PC-9 (cell line): ENCODE results near the gene ACTR1A. TPM values are rescaled to one million over a fixed set of nuclear protein-coding genes. Genes with fewer than 3 reads are reported as not detected.
A peak's percentile ranks its signal among the peaks of the same experiment; 100 is the strongest.

Experiments
- BruUV-seq: library from RNA; stranded (reverse); fragments of 400-500 nt; replicated peaks from 2 replicates; lab custom pipeline; 2021; lab: Mats Ljungman, UMichigan
- CTCF ChIA-PET: fragments of 300-600 bp; sonication (Branson Sonifier 250); formaldehyde crosslinking; loops from one replicate; lab custom pipeline; 2022; ENCODE audit warnings: antibody characterized with exemption; lab: Charles Lee
- POLR2A ChIA-PET: fragments of 300-600 bp; sonication (Branson Sonifier 250); formaldehyde crosslinking; loops from one replicate; lab custom pipeline; 2022; ENCODE audit warnings: antibody characterized with exemption; ENCODE audit not compliant: unreplicated experiment; lab: Charles Lee
- DNase-seq, 2 experiments: peaks; one replicate each; pipeline versions ENCODE4 v3.0.0 to v3.0.0-alpha.2; 2015 to 2022; ENCODE audit warnings: mixed read lengths in 1 of 2
- H2AFZ ChIP-seq: fragments of 200-600 bp; sonication (generic); 2 replicates; pipeline ENCODE4 v1.8.1; 2017; ENCODE audit warnings: antibody characterized with exemption
- H3F3A ChIP-seq: fragments of 200-600 bp; sonication (generic); 2 replicates; pipeline ENCODE4 v1.8.1; 2017; ENCODE audit warnings: antibody characterized with exemption, mild to moderate bottlenecking, low read depth; ENCODE audit not compliant: insufficient read depth
- H3K27ac ChIP-seq: fragments of 200-600 bp; sonication (generic); 2 replicates; pipeline ENCODE4 v1.6.1; 2016; ENCODE audit warnings: mixed run types
- H3K27me3 ChIP-seq: fragments of 200-600 bp; sonication (generic); 2 replicates; pipeline ENCODE4 v1.6.1; 2016; ENCODE audit warnings: low read depth, mixed run types; ENCODE audit not compliant: insufficient read depth
- H3K36me3 ChIP-seq: fragments of 200-600 bp; sonication (generic); 2 replicates; pipeline ENCODE4 v1.6.1; 2016; ENCODE audit warnings: low read depth, mixed run types
- H3K4me1 ChIP-seq: fragments of 200-600 bp; sonication (generic); replicated peaks from 2 replicates; pipeline ENCODE4 v1.6.1; 2016; ENCODE audit warnings: mixed run types; ENCODE audit not compliant: insufficient read depth
- H3K4me2 ChIP-seq: fragments of 200-600 bp; sonication (generic); 2 replicates; pipeline ENCODE4 v1.6.1; 2017; ENCODE audit warnings: mixed run types
- H3K4me3 ChIP-seq: fragments of 200-600 bp; sonication (generic); 2 replicates; pipeline ENCODE4 v1.6.1; 2016; ENCODE audit warnings: mixed run types
- H3K79me2 ChIP-seq: fragments of 200-600 bp; sonication (generic); 2 replicates; pipeline ENCODE4 v1.6.1; 2017; ENCODE audit warnings: low read depth, mixed run types
- H3K9me2 ChIP-seq: fragments of 200-600 bp; sonication (generic); 2 replicates; pipeline ENCODE4 v1.8.1; 2017; ENCODE audit warnings: mild to moderate bottlenecking; ENCODE audit not compliant: insufficient read depth
- H3K9me3 ChIP-seq: fragments of 200-600 bp; sonication (generic); 2 replicates; pipeline ENCODE4 v1.8.1; 2016; ENCODE audit warnings: low read depth; ENCODE audit not compliant: insufficient read depth
- H4K20me1 ChIP-seq: fragments of 200-600 bp; sonication (generic); 2 replicates; pipeline ENCODE4 v1.8.1; 2017; ENCODE audit not compliant: insufficient read depth
- EZH2 ChIP-seq: fragments of 200-600 bp; sonication (generic); IDR thresholded peaks from 2 replicates; pipeline ENCODE4 v1.8.0; 2017; ENCODE audit warnings: antibody characterized with exemption, low read depth
- intact Hi-C: fragments of 100-400 bp; cut with micrococcal nuclease; formaldehyde crosslinking; loops from one replicate; pipeline ENCODE4 v1.10.0; 2022; ENCODE audit not compliant: unreplicated experiment
- total RNA-seq: library from RNA; stranded (reverse); gene quantifications from 2 replicates; pipeline ENCODE4 v1.2.3, GENCODE V29; 2021
- TF ChIP-seq, protein P1 (sequence below): fragments of 200-600 bp; sonication (generic); conservative IDR thresholded peaks from 2 replicates; pipeline ENCODE4 v1.6.1; 2017; ENCODE audit warnings: mixed run types, antibody characterized with exemption, mild to moderate bottlenecking, moderate library complexity

The ACTR1A gene
- total RNA-seq, 1 experiment from 2014 or later = 29.4 TPM

DNA sequence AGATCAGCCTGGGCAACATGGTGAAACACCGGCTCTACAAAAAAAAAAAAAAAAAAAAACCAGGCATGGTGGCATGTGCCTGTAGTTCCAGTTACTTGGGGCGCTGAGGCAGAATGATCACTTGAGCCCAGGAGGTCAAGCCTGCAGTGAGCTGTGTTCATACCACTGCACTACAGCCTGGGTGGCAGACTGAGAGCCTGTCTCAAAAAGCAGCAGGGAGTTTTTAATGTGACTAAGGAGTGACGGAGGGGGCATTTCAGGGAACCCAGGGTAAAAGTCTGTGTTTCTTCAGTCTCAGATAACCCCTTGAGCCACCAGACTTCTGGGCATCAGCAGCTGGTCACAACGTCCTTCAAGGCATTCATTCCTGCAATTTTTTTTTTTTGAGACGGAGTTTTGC lies 49.0 kb downstream of the ACTR1A start:
- Histone ChIP-seq H2AFZ (no peak overlapping the region), H3F3A (peaks cover 7% of the 10 kb centered on the region; the same call in 1 of the 2 replicates), H3K9me2 (no peaks in the 10 kb centered on the region), H3K27me3 (no peaks in the 10 kb centered on the region), H3K27ac (no peak overlapping the region), H3K4me1 (peaks cover 17% of the 10 kb centered on the region), H3K4me2 (no peak overlapping the region), H3K9me3 (no peaks in the 10 kb centered on the region), H4K20me1 (no peaks in the 10 kb centered on the region), H3K36me3 (no peaks in the 10 kb centered on the region), H3K4me3 (no peak overlapping the region), H3K79me2 (peaks cover 20% of the 10 kb centered on the region)
- TF ChIP-seq, protein P1, sequence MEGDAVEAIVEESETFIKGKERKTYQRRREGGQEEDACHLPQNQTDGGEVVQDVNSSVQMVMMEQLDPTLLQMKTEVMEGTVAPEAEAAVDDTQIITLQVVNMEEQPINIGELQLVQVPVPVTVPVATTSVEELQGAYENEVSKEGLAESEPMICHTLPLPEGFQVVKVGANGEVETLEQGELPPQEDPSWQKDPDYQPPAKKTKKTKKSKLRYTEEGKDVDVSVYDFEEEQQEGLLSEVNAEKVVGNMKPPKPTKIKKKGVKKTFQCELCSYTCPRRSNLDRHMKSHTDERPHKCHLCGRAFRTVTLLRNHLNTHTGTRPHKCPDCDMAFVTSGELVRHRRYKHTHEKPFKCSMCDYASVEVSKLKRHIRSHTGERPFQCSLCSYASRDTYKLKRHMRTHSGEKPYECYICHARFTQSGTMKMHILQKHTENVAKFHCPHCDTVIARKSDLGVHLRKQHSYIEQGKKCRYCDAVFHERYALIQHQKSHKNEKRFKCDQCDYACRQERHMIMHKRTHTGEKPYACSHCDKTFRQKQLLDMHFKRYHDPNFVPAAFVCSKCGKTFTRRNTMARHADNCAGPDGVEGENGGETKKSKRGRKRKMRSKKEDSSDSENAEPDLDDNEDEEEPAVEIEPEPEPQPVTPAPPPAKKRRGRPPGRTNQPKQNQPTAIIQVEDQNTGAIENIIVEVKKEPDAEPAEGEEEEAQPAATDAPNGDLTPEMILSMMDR = no peak
- TF ChIP-seq EZH2 = no peak
- BruUV-seq = no TSS peak
- ChIA-PET POLR2A (interaction anchor here (0.6 kb wide), 1 partner anchor 265 kb away, joined by 4 read pairs; no protein-coding TSS in a partner anchor), CTCF (interaction anchor here (0.7 kb wide), 1 partner anchor 219 kb away, joined by 12 read pairs; no protein-coding TSS in a partner anchor)
- intact Hi-C loops = no loop called here
- no peak for DNase-seq

DNA sequence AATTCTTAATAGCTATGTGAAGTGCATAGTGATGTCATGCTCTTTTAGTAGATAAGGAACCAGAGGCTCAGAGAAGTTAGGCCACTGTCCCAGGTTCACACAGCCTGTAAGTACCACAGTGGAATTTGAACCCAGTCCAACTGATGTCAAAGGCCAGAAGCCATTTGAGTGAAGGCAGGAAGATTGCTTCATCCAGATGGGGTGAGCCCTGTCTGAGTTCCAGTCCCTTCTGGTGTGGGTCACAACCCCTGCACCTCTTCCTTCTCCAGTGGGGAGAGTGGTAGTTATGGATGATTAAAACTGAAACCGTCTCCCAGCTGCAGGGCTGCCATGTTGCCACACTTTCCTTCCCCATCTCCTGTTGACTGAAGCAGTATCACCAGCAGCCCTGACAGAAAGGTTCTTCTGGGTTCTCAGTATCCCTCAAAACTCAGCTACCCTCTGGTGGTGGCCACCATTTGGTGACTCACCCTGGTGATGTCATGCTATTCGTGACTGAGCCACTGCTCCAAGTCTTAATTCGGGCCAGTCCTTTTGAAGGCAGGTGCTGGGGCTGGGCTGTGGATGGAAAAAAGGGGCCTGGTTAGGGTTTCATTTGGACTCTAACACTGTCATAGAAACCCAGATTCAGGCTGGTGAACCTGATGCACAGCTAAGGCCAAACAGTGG lies 49.7 kb downstream of the ACTR1A start:
- intact Hi-C loops = no loop called here
- TF ChIP-seq EZH2 = no peak
- TF ChIP-seq, protein P1 = no peak
- no peak overlapping the region for H3K27ac ChIP-seq

DNA sequence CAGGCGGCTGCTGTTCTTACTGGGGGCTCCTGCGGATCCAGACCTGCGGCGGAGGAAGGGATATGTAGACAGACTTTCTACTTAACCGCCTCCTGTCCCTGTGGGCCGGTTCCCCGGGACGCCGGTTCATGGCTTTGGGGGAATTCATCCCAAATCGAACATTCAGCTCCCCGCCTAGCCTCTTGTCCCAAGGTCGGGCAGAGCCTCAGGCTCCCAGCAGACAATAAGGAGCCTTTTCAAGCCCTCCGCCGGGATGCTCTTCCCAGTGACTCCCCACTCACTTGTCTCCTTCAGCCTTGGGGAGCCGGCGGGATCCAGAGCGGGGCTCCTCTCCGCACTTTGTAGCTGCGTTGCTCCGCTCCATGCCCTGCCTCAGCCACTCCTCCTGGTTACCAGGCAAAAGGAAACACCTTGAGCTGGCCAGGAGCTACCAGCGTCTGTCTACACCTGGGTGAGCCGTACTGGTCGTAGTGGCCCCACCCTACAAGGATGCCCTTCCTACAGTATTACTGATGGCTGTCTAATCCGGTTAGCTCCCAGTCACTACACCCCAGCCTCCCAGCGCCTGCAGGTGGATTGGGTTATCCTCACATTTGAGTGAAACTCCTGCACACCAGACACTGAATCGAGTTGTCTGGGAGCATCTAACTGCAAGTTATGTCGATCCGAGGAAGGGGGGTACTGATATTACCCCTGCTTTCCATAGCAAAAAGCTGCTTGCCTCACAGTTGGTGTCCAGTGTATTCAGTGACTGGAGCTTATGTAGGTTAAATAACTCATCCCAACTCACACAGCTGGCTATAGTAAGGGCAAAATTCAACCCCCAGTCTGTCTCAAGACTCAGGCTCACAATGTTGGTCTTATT lies 51.2 kb downstream of the ACTR1A start, which contains the start of gene C10orf95:
TSS of gene C10orf95 (minus strand) at position 439 of the 865 bp plus-strand sequence. CDS start 450 bp downstream, outside the sequence.
- Histone ChIP-seq H3K9me2 (no peaks in the 10 kb centered on the region), H3K4me3 (peak within 1 kb of the TSS; percentile 77), H3F3A (peaks cover 7% of the 10 kb centered on the region; the same call in 1 of the 2 replicates), H3K79me2 (peaks cover 20% of the 10 kb centered on the region), H3K4me2 (peak within 1 kb of the TSS; percentile 78), H3K36me3 (no peaks in the 10 kb centered on the region), H4K20me1 (no peaks in the 10 kb centered on the region), H3K4me1 (peaks cover 17% of the 10 kb centered on the region), H3K27ac (no peak within 1 kb of the TSS), H2AFZ (peak within 1 kb of the TSS; percentile 75), H3K27me3 (no peaks in the 10 kb centered on the region), H3K9me3 (no peaks in the 10 kb centered on the region)
- intact Hi-C loops = no loop called here
- peak; percentile 13 to 42 for DNase-seq
- POLR2A ChIA-PET = interaction anchor here (0.5 to 0.6 kb wide), 2 partner anchors 10 to 31 kb away, joined by 3 to 10 read pairs; partner anchors contain the start of gene FBXL15
- CTCF ChIA-PET = no interaction called here
- no TSS peak for BruUV-seq
- no peak for TF ChIP-seq EZH2
- TF ChIP-seq, protein P1 = no peak

More for the DNA sequence above, 49.7 kb downstream of the ACTR1A start:
- no TSS peak for BruUV-seq
- H4K20me1 ChIP-seq = no peaks in the 10 kb centered on the region
- H3K27me3 ChIP-seq = no peaks in the 10 kb centered on the region
- no peaks in the 10 kb centered on the region for H3K9me2 ChIP-seq
- ChIA-PET POLR2A (interaction anchor here (0.6 kb wide), 1 partner anchor 264 kb away, joined by 4 read pairs; no protein-coding TSS in a partner anchor), CTCF (interaction anchor here (0.7 kb wide), 2 partner anchors 57 to 219 kb away, joined by 12 read pairs; partner anchors contain the start of gene NFKB2)
- peak; percentile 8 to 43 for DNase-seq
- H3K36me3 ChIP-seq = no peaks in the 10 kb centered on the region
- no peak overlapping the region for H2AFZ ChIP-seq
- peaks cover 7% of the 10 kb centered on the region; the same call in 1 of the 2 replicates for H3F3A ChIP-seq
- no peaks in the 10 kb centered on the region for H3K9me3 ChIP-seq
- 0 out of 2 replicates have a peak overlapping the region, but pooled peaks have one; percentile 7 for H3K4me2 ChIP-seq
- H3K4me1 ChIP-seq = peaks cover 17% of the 10 kb centered on the region
- peaks cover 20% of the 10 kb centered on the region for H3K79me2 ChIP-seq
- no peak overlapping the region for H3K4me3 ChIP-seq
